Caco-2 (cell line): ENCODE measurements around the gene JSRP1. TPM values are rescaled to one million over a fixed set of nuclear protein-coding genes. Genes with fewer than 3 reads are reported as not detected.

Experiments used
- BruUV-seq: library from RNA; stranded (reverse); fragments of 400-500 nt; replicated peaks from 2 replicates; lab custom pipeline; 2021; lab: Mats Ljungman, UMichigan
- CTCF ChIA-PET: fragments of 300-600 bp; sonication (Branson Sonifier 250); formaldehyde crosslinking; loops from one replicate; lab custom pipeline; 2022; ENCODE audit warnings: antibody characterized with exemption; lab: Charles Lee
- POLR2A ChIA-PET: fragments of 300-600 bp; sonication (Branson Sonifier 250); formaldehyde crosslinking; loops from one replicate; lab custom pipeline; 2022; ENCODE audit warnings: antibody characterized with exemption; lab: Charles Lee
- DNase-seq, 2 experiments: peaks; one replicate each; pipeline versions ENCODE4 v3.0.0 to v3.0.0-alpha.2; 2020 to 2022
- H3K27me3 ChIP-seq: replicated peaks from 2 replicates; pipeline ENCODE4 v1.6.0; 2011; ENCODE audit warnings: low read length; ENCODE audit not compliant: control insufficient read depth, insufficient read depth
- H3K36me3 ChIP-seq: 2 replicates; pipeline ENCODE4 v1.5.1; 2011; ENCODE audit warnings: low read length; ENCODE audit not compliant: control insufficient read depth, insufficient read depth
- H3K4me1 ChIP-seq: fragments of 250-450 bp; sonication (Bioruptor Pico); 2 replicates; pipeline ENCODE4 v1.5.1; 2020; ENCODE audit warnings: mild to moderate bottlenecking
- H3K4me3 ChIP-seq: 2 replicates; pipeline ENCODE4 v1.5.1; 2011; ENCODE audit warnings: low read depth, mild to moderate bottlenecking, control low read depth, low read length
- H3K9me3 ChIP-seq: fragments of 250-450 bp; sonication (Bioruptor Pico); 2 replicates; pipeline ENCODE4 v1.5.1; 2020; ENCODE audit warnings: mild to moderate bottlenecking, moderate library complexity
- H3K27ac Mint-ChIP-seq: one replicate; pipeline ENCODE4 v1.8.0; 2022; ENCODE audit warnings: mixed read lengths; ENCODE audit not compliant: unreplicated experiment
- H3K27me3 Mint-ChIP-seq: one replicate; pipeline ENCODE4 v1.8.0; 2022; ENCODE audit warnings: mixed read lengths; ENCODE audit not compliant: insufficient read depth, unreplicated experiment
- H3K36me3 Mint-ChIP-seq: one replicate; pipeline ENCODE4 v1.8.0; 2022; ENCODE audit warnings: mild to moderate bottlenecking, mixed read lengths; ENCODE audit not compliant: insufficient read depth, unreplicated experiment
- H3K4me1 Mint-ChIP-seq: one replicate; pipeline ENCODE4 v1.8.0; 2022; ENCODE audit warnings: low read depth, mixed read lengths; ENCODE audit not compliant: unreplicated experiment
- H3K4me3 Mint-ChIP-seq: one replicate; pipeline ENCODE4 v1.8.0; 2022; ENCODE audit warnings: mild to moderate bottlenecking, moderate library complexity, mixed read lengths; ENCODE audit not compliant: unreplicated experiment
- H3K9me3 Mint-ChIP-seq: one replicate; pipeline ENCODE4 v1.8.0; 2022; ENCODE audit warnings: mixed read lengths; ENCODE audit not compliant: unreplicated experiment
- intact Hi-C: fragments of 100-400 bp; cut with micrococcal nuclease; formaldehyde crosslinking; loops from one replicate; pipeline ENCODE4 v1.10.0; 2022; ENCODE audit not compliant: unreplicated experiment
- total RNA-seq: library from RNA; stranded (reverse); gene quantifications from 2 replicates; pipeline ENCODE4 v1.2.3, GENCODE V29; 2022
- TF ChIP-seq, protein P1 (sequence below), 2 experiments: fragments of 200-600 bp in 1 of 2; IDR thresholded peaks; 1 replicate in 1 of 2; 2 replicates in 1 of 2; pipeline versions ENCODE4 v1.5.1 to v1.8.0; 2011 to 2022; ENCODE audit warnings: antibody characterized with exemption in 1 of 2, control low read depth in 1 of 2, inconsistent platforms in 1 of 2, low read depth in 1 of 2, low read length in 1 of 2, mild to moderate bottlenecking in 1 of 2, moderate library complexity in 1 of 2; ENCODE audit not compliant: insufficient read depth in 1 of 2, severe bottlenecking in 1 of 2, unreplicated experiment in 1 of 2

JSRP1 gene
- total RNA-seq, 1 experiment from 2014 or later = not detected

DNA sequence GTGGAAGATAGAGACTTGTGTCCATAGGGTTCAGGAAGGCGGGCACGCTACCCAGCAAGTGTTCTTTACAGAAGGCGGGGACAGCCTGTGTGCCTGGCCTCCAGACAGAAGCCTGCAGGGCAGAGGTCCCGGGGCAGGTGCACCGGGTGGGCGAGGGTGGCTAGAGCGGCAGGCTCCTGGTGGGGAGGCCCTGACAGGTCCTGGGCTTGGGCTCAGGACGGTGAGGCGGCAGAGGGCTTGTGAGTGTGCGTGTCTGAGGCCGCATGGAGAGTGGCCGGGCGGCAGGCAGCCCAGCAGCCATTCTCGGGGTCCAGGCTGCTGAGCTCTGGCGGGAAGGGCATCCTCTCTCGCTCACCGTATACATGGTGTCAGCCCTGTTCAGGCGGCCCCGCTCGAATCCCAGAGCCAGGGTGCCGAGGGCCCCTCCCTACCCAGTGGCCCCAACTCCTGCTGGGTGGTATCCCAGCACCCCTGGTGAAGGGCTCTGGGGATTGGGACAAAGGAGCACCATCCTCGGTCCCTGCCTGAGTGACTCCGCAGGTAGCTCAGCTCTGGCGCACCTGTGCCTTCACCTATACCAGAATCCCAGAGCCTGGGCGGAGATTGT is 10.1 kb downstream of the JSRP1 start:
- ChIA-PET CTCF (no interaction called here), POLR2A (no interaction called here)
- H3K36me3 ChIP-seq = peaks cover 2% of the 10 kb centered on the region

DNA sequence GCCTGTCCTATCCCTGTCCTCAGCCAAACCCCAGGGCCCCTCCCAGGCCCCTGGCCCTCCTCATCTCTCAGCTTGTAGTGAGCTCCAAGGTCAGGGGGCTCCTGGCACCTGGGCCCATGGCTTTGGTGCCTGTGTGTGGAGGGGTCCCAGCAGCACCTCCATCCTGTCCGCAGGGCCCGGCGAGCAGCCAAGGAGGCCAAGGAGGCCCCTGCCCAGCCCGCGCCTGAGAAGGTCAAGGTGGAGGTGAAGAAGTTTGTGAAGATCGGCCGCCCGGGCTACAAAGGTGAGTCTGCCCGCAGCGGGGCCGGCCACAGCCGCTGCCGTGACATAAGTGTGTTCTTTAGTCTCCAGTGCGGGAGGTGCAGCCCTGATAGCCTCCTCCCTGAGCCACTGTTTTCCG is 10.9 kb downstream of the JSRP1 start:
- POLR2A ChIA-PET = no interaction called here
- intact Hi-C loops = no loop called here
- Mint-ChIP-seq H3K27me3 (no peaks in the 10 kb centered on the region), H3K27ac (no peak overlapping the region), H3K9me3 (no peaks in the 10 kb centered on the region), H3K4me3 (no peak overlapping the region), H3K36me3 (peaks cover 86% of the 10 kb centered on the region), H3K4me1 (peaks cover 8% of the 10 kb centered on the region)
- H3K9me3 ChIP-seq = no peaks in the 10 kb centered on the region
- BruUV-seq = no TSS peak
- no peak for DNase-seq
- CTCF ChIA-PET = no interaction called here
- peaks cover 2% of the 10 kb centered on the region for H3K36me3 ChIP-seq
- TF ChIP-seq, protein P1, sequence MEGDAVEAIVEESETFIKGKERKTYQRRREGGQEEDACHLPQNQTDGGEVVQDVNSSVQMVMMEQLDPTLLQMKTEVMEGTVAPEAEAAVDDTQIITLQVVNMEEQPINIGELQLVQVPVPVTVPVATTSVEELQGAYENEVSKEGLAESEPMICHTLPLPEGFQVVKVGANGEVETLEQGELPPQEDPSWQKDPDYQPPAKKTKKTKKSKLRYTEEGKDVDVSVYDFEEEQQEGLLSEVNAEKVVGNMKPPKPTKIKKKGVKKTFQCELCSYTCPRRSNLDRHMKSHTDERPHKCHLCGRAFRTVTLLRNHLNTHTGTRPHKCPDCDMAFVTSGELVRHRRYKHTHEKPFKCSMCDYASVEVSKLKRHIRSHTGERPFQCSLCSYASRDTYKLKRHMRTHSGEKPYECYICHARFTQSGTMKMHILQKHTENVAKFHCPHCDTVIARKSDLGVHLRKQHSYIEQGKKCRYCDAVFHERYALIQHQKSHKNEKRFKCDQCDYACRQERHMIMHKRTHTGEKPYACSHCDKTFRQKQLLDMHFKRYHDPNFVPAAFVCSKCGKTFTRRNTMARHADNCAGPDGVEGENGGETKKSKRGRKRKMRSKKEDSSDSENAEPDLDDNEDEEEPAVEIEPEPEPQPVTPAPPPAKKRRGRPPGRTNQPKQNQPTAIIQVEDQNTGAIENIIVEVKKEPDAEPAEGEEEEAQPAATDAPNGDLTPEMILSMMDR (IDR thresholded peaks at IDR 0.05; ENCODE audit: insufficient read depth in 1 of 2, low read depth in 1 of 2, low read length in 1 of 2, severe bottlenecking in 1 of 2, unreplicated experiment in 1 of 2) = no peak
- H3K4me3 ChIP-seq = no peak overlapping the region
- peaks cover 23% of the 10 kb centered on the region for H3K4me1 ChIP-seq
- no peaks in the 10 kb centered on the region for H3K27me3 ChIP-seq

More for the DNA sequence above, 10.1 kb downstream of the JSRP1 start:
- BruUV-seq = no TSS peak
- intact Hi-C loops = no loop called here
- Mint-ChIP-seq H3K4me1 (peaks cover 6% of the 10 kb centered on the region), H3K36me3 (peaks cover 86% of the 10 kb centered on the region), H3K27ac (no peak overlapping the region), H3K9me3 (no peaks in the 10 kb centered on the region), H3K27me3 (no peaks in the 10 kb centered on the region), H3K4me3 (no peak overlapping the region)
- H3K4me1 ChIP-seq = peaks cover 14% of the 10 kb centered on the region
- H3K4me3 ChIP-seq = no peak overlapping the region
- no peaks in the 10 kb centered on the region for H3K27me3 ChIP-seq
- DNase-seq = no peak
- H3K9me3 ChIP-seq = no peaks in the 10 kb centered on the region
- TF ChIP-seq, protein P1 (IDR thresholded peaks at IDR 0.05; ENCODE audit: insufficient read depth in 1 of 2, low read depth in 1 of 2, low read length in 1 of 2, severe bottlenecking in 1 of 2, unreplicated experiment in 1 of 2) = no peak

DNA sequence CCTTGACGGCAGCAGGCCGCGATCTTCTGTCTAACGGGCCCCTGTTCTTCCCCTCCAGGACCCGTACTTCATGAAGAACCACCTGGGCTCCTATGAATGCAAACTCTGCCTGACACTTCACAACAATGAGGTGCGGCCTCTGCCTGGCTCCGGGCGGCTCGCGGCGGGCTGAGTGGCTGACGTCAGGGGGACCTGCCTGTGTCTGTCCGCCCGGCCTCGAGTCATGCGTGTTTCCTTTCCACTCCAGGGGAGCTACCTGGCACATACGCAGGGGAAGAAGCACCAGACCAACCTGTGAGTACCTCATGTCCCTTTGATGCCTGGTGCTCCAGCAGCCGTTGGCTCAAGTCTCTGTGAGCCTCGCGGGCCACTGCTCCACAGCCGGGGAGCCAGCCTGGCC is 11.7 kb downstream of the JSRP1 start:
- peaks cover 23% of the 10 kb centered on the region for H3K4me1 ChIP-seq
- TF ChIP-seq, protein P1 (IDR thresholded peaks at IDR 0.05; ENCODE audit: insufficient read depth in 1 of 2, low read depth in 1 of 2, low read length in 1 of 2, severe bottlenecking in 1 of 2, unreplicated experiment in 1 of 2) = no peak
- H3K4me3 ChIP-seq = no peak overlapping the region
- Mint-ChIP-seq H3K27ac (no peak overlapping the region), H3K4me1 (peaks cover 16% of the 10 kb centered on the region), H3K27me3 (no peaks in the 10 kb centered on the region), H3K9me3 (no peaks in the 10 kb centered on the region), H3K36me3 (peaks cover 88% of the 10 kb centered on the region), H3K4me3 (no peak overlapping the region)
- POLR2A ChIA-PET = no interaction called here
- H3K9me3 ChIP-seq = no peaks in the 10 kb centered on the region
- DNase-seq = no peak
- BruUV-seq = no TSS peak
- intact Hi-C loops = no loop called here
- CTCF ChIA-PET = no interaction called here
- H3K27me3 ChIP-seq = no peaks in the 10 kb centered on the region
- H3K36me3 ChIP-seq = peaks cover 2% of the 10 kb centered on the region
